NCI-H446 treated with DMSO at 0.1 percent for 48 hours (cell line): ENCODE data around the gene HOXC5.

Experiments
- DNase-seq: peaks from one replicate; lab custom pipeline; 2025; lab: John Stamatoyannopoulos, UW

Gene HOXC5

GRCh38 chr12:54006559-54007220, 26.2 kb upstream of the HOXC5 start:
- DNase-seq, result no peak

GRCh38 chr12:54007538-54008259, 25.2 kb upstream of the HOXC5 start:
- DNase-seq, result no peak

DNA sequence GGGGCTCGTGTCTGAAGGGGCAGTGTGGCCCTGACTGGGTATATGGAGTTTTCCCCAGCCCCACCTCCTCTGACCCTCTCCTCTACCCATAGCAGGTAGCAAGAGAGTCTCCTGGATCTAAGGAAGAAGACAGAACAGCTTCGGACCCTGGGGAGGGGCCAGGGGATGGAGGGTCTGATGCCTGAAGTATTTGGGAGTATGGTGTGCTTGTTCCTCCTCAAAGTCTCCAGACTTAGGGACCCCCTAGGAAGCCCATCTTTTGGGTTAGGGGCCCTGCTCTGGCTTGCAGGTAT, 24.6 kb upstream of the HOXC5 start:
- no peak for DNase-seq

DNA sequence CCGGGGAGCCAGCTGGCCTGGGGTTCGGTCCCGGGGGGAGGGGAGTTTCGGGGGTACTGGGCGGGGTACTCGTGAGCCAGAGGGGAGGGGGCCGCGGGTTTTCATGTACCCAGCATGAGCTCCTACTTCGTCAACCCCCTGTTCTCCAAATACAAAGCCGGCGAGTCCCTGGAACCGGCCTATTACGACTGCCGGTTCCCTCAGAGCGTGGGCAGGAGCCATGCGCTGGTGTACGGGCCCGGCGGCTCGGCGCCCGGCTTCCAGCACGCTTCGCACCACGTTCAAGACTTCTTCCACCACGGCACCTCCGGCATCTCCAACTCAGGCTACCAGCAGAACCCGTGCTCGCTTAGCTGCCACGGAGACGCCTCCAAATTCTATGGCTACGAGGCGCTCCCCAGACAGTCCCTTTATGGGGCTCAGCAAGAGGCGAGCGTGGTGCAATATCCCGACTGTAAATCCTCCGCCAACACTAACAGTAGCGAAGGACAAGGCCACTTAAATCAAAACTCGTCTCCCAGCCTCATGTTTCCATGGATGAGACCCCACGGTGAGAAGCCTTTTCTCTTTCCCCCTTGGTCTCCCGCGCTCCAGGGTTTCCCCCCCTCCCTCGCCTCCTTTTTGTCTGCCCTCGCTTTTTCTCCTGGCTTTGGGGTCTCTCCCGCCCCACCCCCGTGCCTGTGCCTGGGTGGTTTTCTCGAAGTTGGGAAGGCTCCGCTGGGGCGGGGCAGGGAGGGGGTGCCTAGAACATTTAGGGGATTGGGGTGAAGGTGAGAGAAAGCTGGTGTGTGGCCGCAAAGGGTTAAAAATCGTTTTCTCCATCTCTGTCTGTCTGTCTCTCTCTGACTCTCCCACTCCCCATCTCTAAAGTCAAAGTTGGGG, 23.4 kb upstream of the HOXC5 start:
- DNase-seq, result no peak

- no peak for DNase-seq
Measured at GRCh38 chr12:54010053-54010971, 22.5 kb upstream of the HOXC5 start.

DNA sequence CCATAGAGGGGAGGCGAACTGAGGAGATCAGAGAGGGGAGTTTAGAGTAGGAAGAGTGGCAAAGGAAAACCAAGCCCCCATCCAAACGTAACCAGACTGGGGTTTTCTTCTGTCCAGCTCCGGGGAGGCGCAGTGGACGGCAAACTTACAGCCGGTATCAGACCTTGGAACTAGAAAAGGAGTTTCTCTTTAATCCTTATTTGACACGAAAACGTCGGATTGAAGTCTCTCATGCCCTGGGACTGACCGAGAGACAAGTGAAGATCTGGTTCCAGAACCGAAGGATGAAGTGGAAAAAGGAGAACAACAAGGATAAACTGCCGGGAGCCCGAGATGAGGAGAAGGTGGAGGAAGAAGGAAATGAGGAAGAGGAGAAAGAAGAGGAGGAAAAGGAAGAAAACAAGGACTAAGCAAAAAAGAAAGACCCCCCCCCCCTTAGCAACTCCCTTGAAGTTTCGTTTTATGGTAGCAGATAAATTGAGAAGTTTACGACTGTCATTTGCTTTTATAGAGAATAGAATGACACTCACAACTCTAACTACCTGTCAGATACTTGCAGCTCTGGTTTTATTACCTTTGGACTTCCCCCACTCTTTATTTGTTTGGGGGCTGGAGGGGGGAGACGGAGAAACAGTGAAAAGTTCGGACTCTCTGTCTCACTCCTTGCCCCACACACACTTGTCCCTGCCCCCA, 21.7 kb upstream of the HOXC5 start:
- DNase-seq, result no peak

- no peak for DNase-seq
Measured at GRCh38 chr12:54011665-54012532, 21.0 kb upstream of the HOXC5 start.

DNA sequence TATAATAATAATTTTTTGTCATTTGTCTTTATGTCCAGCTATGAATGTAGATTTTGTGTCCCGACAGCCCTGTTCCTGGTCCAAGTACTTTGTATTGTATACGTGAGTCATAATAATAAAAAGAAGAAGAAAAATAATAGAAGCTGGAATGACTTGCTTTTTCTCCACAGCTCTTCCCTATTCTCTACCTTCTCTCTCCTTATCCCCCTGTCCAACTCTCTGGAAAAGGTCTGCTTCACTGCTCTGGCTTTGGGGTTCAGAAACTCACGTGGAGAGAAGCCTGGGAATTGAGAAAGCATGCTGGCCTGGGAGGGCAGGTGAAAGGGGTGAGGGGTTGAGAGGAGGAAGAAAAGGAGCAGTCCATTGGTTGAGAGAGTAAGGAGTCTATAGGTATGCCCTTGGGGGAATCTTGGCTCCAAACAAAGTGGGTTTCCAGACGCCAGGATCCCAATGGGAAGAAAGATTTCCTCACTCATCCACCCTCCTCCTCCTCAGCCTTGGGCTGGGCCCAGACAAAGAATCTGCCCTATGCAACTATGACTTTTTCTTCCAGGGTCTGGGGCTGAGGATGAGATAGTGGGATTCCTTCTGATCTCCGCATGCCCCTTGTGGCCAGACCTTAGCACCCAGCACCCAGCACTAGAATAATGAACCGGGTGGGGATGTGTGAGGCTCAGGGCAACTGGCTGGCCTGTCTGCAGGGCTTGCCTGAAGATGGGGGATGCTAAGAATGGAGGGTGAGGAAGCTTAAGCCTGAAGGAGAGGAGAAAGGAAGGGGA, 20.0 kb upstream of the HOXC5 start:
- no peak for DNase-seq

DNA sequence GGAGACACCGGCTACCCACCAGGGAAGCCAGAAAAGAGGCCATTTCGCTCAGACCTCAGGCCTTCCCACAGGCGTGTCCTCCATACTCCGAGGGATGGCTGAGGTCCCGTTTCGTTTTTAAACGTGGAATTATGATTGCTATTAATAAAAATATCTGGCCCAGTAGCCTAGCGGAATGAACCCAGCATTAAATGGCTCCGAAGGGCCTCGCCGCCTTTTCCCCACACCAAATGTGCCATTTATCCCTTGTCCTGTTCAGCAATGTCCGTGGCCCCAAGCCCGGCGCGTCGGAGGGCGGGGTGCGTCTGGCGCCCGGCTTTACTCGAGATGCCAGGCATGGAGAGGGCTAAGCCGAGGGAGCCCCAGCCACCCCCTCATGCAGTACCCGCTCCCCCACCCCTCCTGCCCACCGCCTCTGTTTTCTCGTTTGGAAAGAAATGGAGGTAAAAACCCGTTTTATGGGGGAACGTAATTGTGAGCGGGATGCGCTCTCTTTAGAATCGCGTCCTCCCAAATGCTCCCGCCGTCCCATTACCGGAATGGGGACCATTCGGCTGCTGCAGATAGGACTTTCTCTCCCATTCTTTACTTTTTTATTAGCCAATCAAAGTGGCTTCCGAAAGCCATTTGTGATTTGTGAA, 18.4 kb upstream of the HOXC5 start:
- no peak for DNase-seq

DNA sequence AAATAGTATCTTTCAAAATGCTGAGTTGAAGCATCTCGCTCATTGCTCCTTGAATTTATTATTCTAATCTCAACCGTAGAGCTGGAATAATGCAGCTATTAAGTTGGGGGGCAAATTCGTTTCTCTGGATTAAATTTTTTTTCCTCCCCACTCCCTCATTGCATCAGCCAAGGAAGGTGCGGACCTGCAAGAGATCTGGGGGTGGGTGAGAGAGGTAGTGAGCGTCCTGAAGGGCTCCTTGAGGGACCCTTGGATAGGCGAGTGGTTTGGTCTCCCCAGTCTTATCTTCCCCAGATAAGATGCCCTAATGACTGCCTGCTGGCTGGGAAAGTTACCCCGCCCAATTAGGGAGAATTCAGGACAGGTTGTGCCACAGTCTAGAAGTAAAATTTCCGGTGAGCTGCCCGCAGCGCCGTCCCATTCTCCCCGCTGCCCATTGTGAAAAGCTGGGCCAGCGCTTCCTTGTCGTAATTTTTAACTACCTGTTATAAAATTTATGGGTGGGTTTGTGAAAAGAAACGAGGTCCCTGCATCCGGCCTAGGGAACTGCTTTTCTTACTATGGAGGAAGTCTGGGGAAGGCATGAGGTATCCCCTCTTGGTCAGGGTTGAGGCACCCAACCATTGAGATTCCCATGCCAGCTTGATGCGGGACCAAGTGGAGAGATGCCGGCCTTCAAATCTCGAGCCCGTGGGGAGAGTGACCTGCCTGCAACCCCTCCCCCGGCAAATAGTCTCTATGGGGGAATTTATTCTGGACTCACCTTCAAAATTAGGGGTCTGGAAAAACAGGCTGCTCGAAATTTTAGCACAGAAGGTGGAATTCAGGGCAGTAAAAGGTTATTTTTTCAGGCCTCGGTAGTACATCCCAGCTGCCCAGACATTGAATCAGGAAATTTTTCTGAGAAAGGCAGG, 17.6 kb upstream of the HOXC5 start:
- DNase-seq, result no peak

DNA sequence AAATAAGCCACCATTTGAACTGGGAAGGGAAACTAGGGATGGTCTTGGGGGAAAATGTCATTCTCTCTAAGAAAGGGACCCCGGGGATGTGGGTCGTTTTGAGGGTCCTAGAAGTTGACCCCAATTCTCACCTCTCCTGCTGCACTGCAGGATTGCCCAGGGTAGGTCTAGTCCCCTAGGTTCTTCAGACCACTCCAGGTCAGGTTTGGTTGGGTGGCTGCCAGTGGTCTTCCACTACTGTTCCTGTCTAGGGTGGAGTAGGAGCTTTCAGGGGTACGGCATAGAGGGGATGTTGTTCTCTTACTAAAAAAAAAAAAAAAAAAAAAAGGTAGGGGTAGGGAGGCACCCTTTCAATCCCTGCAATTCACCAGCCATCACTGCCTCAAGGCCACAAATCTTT, 16.8 kb upstream of the HOXC5 start:
- DNase-seq, result no peak

GRCh38 chr12:54016478-54016964, 16.3 kb upstream of the HOXC5 start:
- peak; percentile 67 for DNase-seq

DNA sequence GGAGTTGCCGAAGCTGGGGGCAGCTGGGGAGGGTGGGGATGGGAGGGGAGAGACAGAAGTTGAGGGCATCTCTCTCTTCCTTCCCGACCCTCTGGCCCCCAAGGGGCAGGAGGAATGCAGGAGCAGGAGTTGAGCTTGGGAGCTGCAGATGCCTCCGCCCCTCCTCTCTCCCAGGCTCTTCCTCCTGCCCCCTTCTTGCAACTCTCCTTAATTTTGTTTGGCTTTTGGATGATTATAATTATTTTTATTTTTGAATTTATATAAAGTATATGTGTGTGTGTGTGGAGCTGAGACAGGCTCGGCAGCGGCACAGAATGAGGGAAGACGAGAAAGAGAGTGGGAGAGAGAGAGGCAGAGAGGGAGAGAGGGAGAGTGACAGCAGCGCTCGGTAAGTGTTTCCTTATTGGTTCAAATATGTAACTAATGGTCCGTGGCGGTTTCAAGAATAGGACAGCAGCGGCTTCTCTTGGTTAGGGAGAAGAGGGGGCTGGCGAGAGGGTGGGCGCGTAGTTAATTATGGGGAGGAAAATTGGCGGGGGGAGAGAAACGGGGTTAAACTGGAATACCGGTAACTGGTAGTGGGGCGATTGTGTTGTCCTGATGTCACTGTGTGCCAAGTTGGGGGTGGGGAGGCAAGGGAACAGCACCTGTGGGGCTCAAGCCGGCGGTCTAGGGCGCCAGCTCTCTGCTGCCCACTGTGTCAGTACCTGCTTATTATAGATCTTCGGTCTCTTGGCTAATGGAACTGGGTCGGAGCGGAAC, 15.6 kb upstream of the HOXC5 start:
- peak; percentile 69 for DNase-seq

GRCh38 chr12:54017878-54018467, 14.9 kb upstream of the HOXC5 start:
- peak; percentile 94 for DNase-seq

DNA sequence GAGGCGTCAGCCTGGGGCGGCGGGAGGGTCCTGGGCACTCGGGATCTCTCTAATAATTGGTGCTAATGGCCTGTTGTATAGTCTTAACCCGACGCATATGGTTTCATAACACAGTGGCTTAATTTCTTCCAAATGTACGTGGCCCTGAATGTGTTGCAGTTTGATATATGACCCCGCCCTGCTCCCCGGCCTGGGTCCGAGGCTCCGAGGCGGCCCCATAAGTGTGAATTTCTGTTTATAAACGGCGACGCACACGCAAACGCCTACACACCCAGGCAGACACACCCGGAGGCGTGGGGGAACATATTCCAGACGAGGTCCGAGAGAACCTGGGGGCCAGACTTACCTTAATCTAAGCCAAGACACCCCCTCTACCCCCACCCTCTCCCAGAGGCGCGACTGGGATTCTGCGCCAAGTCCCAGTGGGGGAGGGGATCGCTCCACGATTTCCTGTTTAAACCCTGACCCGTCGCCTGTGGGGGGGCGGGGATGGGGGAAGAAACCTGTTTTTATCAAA, 14.3 kb upstream of the HOXC5 start:
- DNase-seq, result no peak

DNA sequence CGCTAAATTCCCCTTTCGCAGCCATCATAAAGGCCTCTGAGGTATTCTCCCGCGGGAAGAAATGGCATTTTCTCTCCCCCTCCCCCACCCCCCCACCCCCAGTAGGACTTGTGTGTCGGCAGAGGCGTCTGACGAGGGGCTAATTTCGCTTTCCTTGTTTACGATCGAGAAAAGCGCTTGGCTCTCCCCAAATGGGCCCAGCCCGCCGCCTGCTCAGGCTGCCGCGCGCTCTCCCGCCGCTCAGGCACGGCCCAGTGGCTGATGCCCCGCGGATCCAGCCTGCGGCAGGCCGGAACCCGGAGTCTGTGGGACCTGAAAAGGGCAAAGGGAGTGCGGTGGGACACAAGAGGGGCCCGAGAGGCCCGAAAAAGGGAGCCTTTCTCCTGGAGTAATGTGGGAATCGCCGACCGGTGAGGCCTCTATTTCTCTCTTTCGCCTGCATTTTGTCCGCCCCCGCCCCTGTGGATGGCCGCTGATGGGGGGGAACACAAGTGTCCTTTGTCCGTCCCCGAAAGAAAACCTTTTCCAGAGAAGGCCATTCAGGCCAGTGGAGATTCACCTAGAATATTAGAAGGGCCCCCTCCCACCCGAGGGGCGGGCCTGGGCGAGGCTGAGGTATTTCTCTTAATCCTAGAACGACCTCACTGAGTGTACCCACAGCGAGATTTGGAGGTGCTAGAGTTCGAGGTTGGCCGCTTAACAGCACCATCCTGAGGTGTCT, 13.6 kb upstream of the HOXC5 start:
- DNase-seq, result no peak
